B cell (primary cell): ENCODE data around the gene NDFIP1. TPM values are rescaled to one million over a fixed set of nuclear protein-coding genes. Genes with fewer than 3 reads are reported as not detected.
"Not testable (repeated sequence)": the region's sequence is repeated elsewhere in the genome, so short reads cannot be mapped to it uniquely, and the experiment has no call there.

Experiments used
- ATAC-seq: fragments of 200-7000 bp; cut with Tn5 transposase; one replicate; pipeline ENCODE4 v1.10.0; 2021; ENCODE audit warnings: low read depth, mild to moderate bottlenecking, moderate number of reproducible peaks, moderate library complexity
- CTCF ChIA-PET: fragments of 350-600 bp; sonication (Branson Sonifier 250); formaldehyde crosslinking; loops from one replicate; lab custom pipeline; 2021; ENCODE audit warnings: antibody characterized with exemption, inconsistent platforms; lab: Charles Lee
- POLR2A ChIA-PET: fragments of 350-600 bp; sonication (Branson Sonifier 250); formaldehyde crosslinking; loops from one replicate; lab custom pipeline; 2021; ENCODE audit warnings: antibody characterized with exemption; lab: Charles Lee
- DNase-seq: peaks from one replicate; pipeline ENCODE4 v3.0.0; 2013
- H2AFZ ChIP-seq: 2 replicates; pipeline ENCODE4 v1.6.1; 2012; ENCODE audit warnings: mild to moderate bottlenecking, low read depth, low read length; ENCODE audit not compliant: insufficient read depth, poor library complexity, severe bottlenecking
- H3K27ac ChIP-seq, 2 donors: 1 replicate in 1 of 2; 2 replicates in 1 of 2; pipeline ENCODE4 v1.5.1; 2012 to 2013; ENCODE audit warnings: low read length in 2 of 2, mild to moderate bottlenecking in 2 of 2, moderate library complexity in 1 of 2
- H3K27me3 ChIP-seq, 4 experiments: fragments of 200-600 bp in 1 of 4; sonication (generic) in 1 of 4; replicated peaks in 1 of 4; 1 replicate in 2 of 4; 2 replicates in 2 of 4; pipeline versions ENCODE4 v1.6.1 to v1.7.0; 2013 to 2016; ENCODE audit warnings: low read length in 3 of 4, mild to moderate bottlenecking in 2 of 4, mixed read lengths in 1 of 4, moderate library complexity in 1 of 4; ENCODE audit not compliant: insufficient read depth in 4 of 4, control insufficient read depth in 3 of 4; ENCODE audit errors: control extremely low read depth in 1 of 4
- H3K36me3 ChIP-seq, 2 experiments: replicated peaks in 1 of 2; 1 replicate in 1 of 2; 2 replicates in 1 of 2; pipeline versions ENCODE4 v1.6.1 to v1.7.1; 2013; ENCODE audit warnings: low read length in 1 of 2; ENCODE audit not compliant: insufficient read depth in 2 of 2, control insufficient read depth in 1 of 2; ENCODE audit errors: control extremely low read depth in 1 of 2, extremely low read depth in 1 of 2
- H3K4me1 ChIP-seq, 2 donors: fragments of 200-600 bp in 1 of 2; sonication (generic) in 1 of 2; 1 replicate in 1 of 2; 2 replicates in 1 of 2; pipeline versions ENCODE4 v1.5.1 to v1.6.1; 2013 to 2017; ENCODE audit warnings: low read length in 2 of 2; ENCODE audit not compliant: control insufficient read depth in 2 of 2, insufficient read depth in 2 of 2
- H3K4me2 ChIP-seq: replicated peaks from 2 replicates; pipeline ENCODE3; 2012; ENCODE audit warnings: mild to moderate bottlenecking, low read depth, low read length; ENCODE audit not compliant: poor library complexity, severe bottlenecking
- H3K4me3 ChIP-seq, 5 experiments: fragments of 200-600 bp in 1 of 5; sonication (generic) in 1 of 5; 1 replicate in 3 of 5; 2 replicates in 2 of 5; pipeline versions ENCODE4 v1.5.1 to v1.7.0; 2011 to 2016; ENCODE audit warnings: low read length in 4 of 5, mild to moderate bottlenecking in 4 of 5, low read depth in 2 of 5, control low read depth in 1 of 5, moderate library complexity in 1 of 5; ENCODE audit not compliant: insufficient read depth in 1 of 5; ENCODE audit errors: control extremely low read depth in 1 of 5, extremely low read depth in 1 of 5
- H3K79me2 ChIP-seq: fragments of 200-600 bp; sonication (generic); one replicate; pipeline ENCODE4 v1.6.0; 2016; ENCODE audit warnings: low read length; ENCODE audit not compliant: control insufficient read depth, insufficient read depth
- H3K9ac ChIP-seq: fragments of 200-600 bp; sonication (generic); 2 replicates; pipeline ENCODE4 v1.6.1; 2017; ENCODE audit warnings: mild to moderate bottlenecking, low read length, moderate library complexity
- H3K9me3 ChIP-seq, 3 donors: one replicate each; pipeline versions ENCODE4 v1.6.1 to v1.7.1; 2013; ENCODE audit warnings: low read length in 2 of 3; ENCODE audit not compliant: control insufficient read depth in 2 of 3, insufficient read depth in 1 of 3; ENCODE audit errors: control extremely low read depth in 1 of 3
- H4K20me1 ChIP-seq: 2 replicates; pipeline ENCODE4 v1.6.0; 2012; ENCODE audit warnings: mild to moderate bottlenecking, low read length; ENCODE audit not compliant: insufficient read depth, control insufficient read depth, poor library complexity, severe bottlenecking
- H3K27ac Mint-ChIP-seq: one replicate; pipeline ENCODE4 v1.8.0; 2021; ENCODE audit warnings: mixed read lengths
- H3K27me3 Mint-ChIP-seq: one replicate; pipeline ENCODE4 v1.8.0; 2021; ENCODE audit warnings: mixed read lengths
- H3K4me1 Mint-ChIP-seq: one replicate; pipeline ENCODE4 v1.8.0; 2021; ENCODE audit warnings: mixed read lengths
- H3K4me3 Mint-ChIP-seq: one replicate; pipeline ENCODE4 v1.8.0; 2021; ENCODE audit warnings: mixed read lengths
- H3K9me3 Mint-ChIP-seq: one replicate; pipeline ENCODE4 v1.8.0; 2022; ENCODE audit warnings: mixed read lengths; ENCODE audit not compliant: insufficient read depth
- EZH2 ChIP-seq: IDR thresholded peaks from 2 replicates; pipeline ENCODE4 v1.6.1; 2012; ENCODE audit warnings: borderline replicate concordance, low read depth, mild to moderate bottlenecking, moderate library complexity, low read length; ENCODE audit not compliant: insufficient read depth, poor library complexity, severe bottlenecking
- WGBS: methylation state at CpG from one replicate; pipeline ENCODE4 v1.1.5; 2013; ENCODE audit warnings: missing lambda C conversion rate; ENCODE audit not compliant: insufficient coverage; 5-methylcytosine and 5-hydroxymethylcytosine counted together
- intact Hi-C: fragments of 100-400 bp; cut with micrococcal nuclease; formaldehyde crosslinking; loops from one replicate; pipeline ENCODE4 v1.10.0; 2022
- polyA plus RNA-seq: library from polyadenylated mRNA; depleted of rRNA; stranded (reverse); fragments of >200 nt; gene quantifications from 2 replicates; pipeline ENCODE4 v1.2.3, GENCODE V29; 2012
- total RNA-seq, 2 donors: library from RNA; stranded (reverse); fragments of 120-200 nt in 1 of 2; gene quantifications; 1 replicate in 1 of 2; 2 replicates in 1 of 2; pipeline versions ENCODE4 v1.2.3 to v1.2.4, GENCODE V29; 2013 to 2022
- TF ChIP-seq, protein P1 (sequence below): fragments of 200-600 bp; IDR thresholded peaks from one replicate; pipeline ENCODE4 v1.8.0; 2022; ENCODE audit warnings: antibody characterized with exemption, mild to moderate bottlenecking

Gene NDFIP1
- total and polyA plus RNA-seq, 2 donors (not counting 1 experiment from before 2014, with no cell fraction given): 10.6 to 34.6 TPM

DNA sequence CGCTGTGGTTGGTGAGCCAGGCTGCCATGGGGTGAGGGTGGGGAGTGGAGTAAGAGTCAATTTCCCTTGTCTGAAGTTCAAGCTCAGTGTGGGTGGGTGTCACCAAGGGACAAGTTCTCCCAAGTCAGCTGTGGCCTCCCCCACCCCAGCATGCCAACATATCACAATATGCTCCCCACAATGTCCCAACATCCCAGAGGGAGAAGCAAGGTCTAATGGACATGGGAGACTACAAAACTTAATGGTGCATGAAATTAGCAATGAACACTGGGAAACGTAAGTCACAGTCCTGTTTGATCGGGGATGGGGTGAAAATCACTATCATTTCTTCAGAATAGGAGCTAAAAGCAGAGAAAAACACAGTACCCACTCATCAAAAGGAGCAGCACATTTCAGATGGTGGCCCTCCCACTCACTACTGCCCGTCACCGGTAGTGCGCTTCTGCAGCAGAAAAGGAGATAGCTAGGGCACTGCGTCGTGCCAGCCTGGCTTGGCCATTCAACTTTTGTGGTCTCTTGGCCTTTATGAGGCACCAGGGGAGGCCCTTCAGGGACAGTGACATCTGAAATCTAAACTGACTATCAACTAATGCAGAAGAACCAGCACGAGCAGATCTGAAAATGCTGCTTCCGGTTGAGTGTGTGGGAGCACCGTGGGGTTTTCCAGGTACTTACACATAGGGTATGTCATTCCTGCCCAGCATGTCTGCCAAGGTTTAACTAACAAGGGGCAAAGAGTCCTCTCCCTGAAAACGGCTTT is 20.5 kb upstream of the NDFIP1 start:
- Histone ChIP-seq H3K4me1 (no peaks in the 10 kb centered on the region), H3K9me3 (no peaks in the 10 kb centered on the region), H3K27me3 (peaks cover 0 to 3% (median 1%) of the 10 kb centered on the region in 4 experiments), H3K4me3 (no peak overlapping the region), H3K27ac (no peak overlapping the region), H3K9ac (no peak overlapping the region), H2AFZ (no peak overlapping the region), H4K20me1 (no peaks in the 10 kb centered on the region), H3K36me3 (no peaks in the 10 kb centered on the region), H3K4me2 (no peak overlapping the region), H3K79me2 (no peaks in the 10 kb centered on the region)
- no peaks in the 10 kb centered on the region for H3K9me3 Mint-ChIP-seq
- intact Hi-C loops: no loop called here
- ChIA-PET CTCF (no interaction called here), POLR2A (no interaction called here)
- H3K4me3 Mint-ChIP-seq: no peak overlapping the region
- no peak overlapping the region for H3K27ac Mint-ChIP-seq
- WGBS: 82% methylated on average over 11 of the region's 12 CpGs
- H3K27me3 Mint-ChIP-seq: peaks cover 49% of the 10 kb centered on the region
- ATAC-seq (no peak), DNase-seq (no peak)
- TF ChIP-seq, protein P1, sequence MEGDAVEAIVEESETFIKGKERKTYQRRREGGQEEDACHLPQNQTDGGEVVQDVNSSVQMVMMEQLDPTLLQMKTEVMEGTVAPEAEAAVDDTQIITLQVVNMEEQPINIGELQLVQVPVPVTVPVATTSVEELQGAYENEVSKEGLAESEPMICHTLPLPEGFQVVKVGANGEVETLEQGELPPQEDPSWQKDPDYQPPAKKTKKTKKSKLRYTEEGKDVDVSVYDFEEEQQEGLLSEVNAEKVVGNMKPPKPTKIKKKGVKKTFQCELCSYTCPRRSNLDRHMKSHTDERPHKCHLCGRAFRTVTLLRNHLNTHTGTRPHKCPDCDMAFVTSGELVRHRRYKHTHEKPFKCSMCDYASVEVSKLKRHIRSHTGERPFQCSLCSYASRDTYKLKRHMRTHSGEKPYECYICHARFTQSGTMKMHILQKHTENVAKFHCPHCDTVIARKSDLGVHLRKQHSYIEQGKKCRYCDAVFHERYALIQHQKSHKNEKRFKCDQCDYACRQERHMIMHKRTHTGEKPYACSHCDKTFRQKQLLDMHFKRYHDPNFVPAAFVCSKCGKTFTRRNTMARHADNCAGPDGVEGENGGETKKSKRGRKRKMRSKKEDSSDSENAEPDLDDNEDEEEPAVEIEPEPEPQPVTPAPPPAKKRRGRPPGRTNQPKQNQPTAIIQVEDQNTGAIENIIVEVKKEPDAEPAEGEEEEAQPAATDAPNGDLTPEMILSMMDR: no peak
- TF ChIP-seq EZH2: no peak
- H3K4me1 Mint-ChIP-seq: no peaks in the 10 kb centered on the region

DNA sequence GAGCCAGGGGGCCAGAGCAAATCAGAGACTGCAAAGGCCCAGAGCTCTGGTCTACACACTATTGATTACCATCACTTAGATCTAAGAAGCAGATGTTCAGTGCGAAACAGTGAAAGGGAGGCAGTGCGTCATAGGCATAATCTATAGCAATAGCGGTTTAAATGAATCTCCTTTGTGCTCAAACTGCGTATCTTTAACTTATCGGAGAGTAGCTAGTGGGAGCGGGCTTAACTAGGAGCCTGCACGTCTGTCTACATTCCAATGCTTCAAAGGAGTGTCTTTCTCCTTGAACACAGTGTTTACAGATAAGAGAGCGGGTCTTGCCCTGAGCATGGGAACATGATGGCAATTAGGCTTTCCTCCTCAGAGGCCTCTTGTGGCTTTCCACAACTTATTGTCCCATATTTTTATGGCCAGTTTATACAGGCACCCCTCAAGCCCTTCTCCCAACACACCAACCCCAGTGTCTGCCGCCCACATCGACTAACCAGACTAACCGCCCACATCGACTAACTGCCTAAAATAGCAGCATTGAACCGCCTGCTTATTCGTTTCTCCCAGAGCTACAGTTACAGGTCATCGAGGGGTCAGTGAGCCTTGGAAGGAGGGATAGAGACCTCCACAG is 19.6 kb upstream of the NDFIP1 start:
- DNase-seq, H3K4me1 Mint-ChIP-seq, H3K4me2 ChIP-seq, H3K9ac ChIP-seq, H3K4me1 ChIP-seq, H3K27me3 ChIP-seq, H3K79me2 ChIP-seq, CTCF ChIA-PET, H3K4me3 ChIP-seq, intact Hi-C loops, H3K27ac ChIP-seq, H3K4me3 Mint-ChIP-seq, H3K9me3 ChIP-seq, H4K20me1 ChIP-seq, ATAC-seq, H3K36me3 ChIP-seq, H2AFZ ChIP-seq, H3K9me3 Mint-ChIP-seq, H3K27ac Mint-ChIP-seq, POLR2A ChIA-PET: not testable (repeated sequence)
- 90% methylated on average over 14 of the region's 15 CpGs for WGBS
- peaks cover 45% of the 10 kb centered on the region for H3K27me3 Mint-ChIP-seq
